ENCODE data around the gene FNDC1.

DNA sequence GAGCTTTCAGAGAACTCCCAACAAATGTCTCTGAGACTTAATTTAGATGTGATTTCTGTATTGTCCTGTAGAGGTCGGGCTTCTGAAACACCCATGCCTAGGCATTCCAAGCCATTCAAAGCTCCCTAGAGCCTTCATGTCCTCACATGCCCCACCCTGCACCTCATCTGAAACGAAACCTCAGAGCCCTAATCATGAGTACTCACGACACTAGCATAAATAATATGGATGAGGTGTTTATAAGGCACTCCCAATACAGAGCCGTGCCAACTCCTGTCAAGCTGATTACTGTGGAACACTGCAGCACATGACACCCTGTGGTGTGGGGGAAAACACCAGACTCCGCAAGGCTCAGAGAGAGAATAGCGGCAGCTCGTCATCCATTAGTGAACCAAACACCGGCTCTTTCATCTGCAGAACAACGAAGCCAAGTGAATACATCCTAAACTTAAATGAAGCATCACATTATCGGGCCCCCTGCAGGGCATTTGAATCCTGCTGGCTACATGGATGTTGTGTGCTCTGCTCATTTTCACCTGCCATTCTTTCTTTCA lies 83.8 kb downstream of the FNDC1 start:
- TF ChIP-seq EZH2 (IDR thresholded peaks at IDR 0.05) (no peak), POLR2AphosphoS5 (IDR thresholded peaks at IDR 0.05; ENCODE audit: borderline replicate concordance, low read depth, low read length) (no peak)

All from SK-N-MC (cell line).